Hepatocyte (in vitro differentiated cells): ENCODE measurements around the gene RUNDC3A.

Experiments
- EZH2phosphoT487 ChIP-seq: fragments of 200-600 bp; sonication (generic); IDR thresholded peaks from one replicate; pipeline ENCODE4 v1.6.1; 2018; ENCODE audit warnings: antibody characterized with exemption, mild to moderate bottlenecking, low read depth, moderate library complexity; ENCODE audit not compliant: unreplicated experiment, severe bottlenecking
- TF ChIP-seq, protein P1 (sequence below): fragments of 200-600 bp; sonication (generic); IDR thresholded peaks from 2 replicates; pipeline ENCODE4 v1.5.1; 2016; ENCODE audit warnings: antibody characterized with exemption, mild to moderate bottlenecking; ENCODE audit not compliant: poor library complexity

- TF ChIP-seq, protein P1, sequence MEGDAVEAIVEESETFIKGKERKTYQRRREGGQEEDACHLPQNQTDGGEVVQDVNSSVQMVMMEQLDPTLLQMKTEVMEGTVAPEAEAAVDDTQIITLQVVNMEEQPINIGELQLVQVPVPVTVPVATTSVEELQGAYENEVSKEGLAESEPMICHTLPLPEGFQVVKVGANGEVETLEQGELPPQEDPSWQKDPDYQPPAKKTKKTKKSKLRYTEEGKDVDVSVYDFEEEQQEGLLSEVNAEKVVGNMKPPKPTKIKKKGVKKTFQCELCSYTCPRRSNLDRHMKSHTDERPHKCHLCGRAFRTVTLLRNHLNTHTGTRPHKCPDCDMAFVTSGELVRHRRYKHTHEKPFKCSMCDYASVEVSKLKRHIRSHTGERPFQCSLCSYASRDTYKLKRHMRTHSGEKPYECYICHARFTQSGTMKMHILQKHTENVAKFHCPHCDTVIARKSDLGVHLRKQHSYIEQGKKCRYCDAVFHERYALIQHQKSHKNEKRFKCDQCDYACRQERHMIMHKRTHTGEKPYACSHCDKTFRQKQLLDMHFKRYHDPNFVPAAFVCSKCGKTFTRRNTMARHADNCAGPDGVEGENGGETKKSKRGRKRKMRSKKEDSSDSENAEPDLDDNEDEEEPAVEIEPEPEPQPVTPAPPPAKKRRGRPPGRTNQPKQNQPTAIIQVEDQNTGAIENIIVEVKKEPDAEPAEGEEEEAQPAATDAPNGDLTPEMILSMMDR, result no peak
- no peak for TF ChIP-seq EZH2phosphoT487
These were observed 11.7 kb downstream of the RUNDC3A start for GRCh38 chr17:44320066-44320465.
